Large intestine (tissue), 3 donors: Measurements from ENCODE around the gene SCAPER. TPM values are rescaled to one million over a fixed set of nuclear protein-coding genes. Genes with fewer than 3 reads are reported as not detected.
A peak's percentile ranks its signal among the peaks of the same experiment; 100 is the strongest.
"Not testable (repeated sequence)": the region's sequence is repeated elsewhere in the genome, so short reads cannot be mapped to it uniquely, and the experiment has no call there.

ENCODE experiments used
- DNase-seq, 2 donors: peaks; one replicate each; pipeline versions ENCODE4 v3.0.0 to v3.0.0-alpha.2; 2013
- H3K27ac ChIP-seq: one replicate; pipeline ENCODE4 v1.5.1; 2013; ENCODE audit warnings: low read length
- H3K27me3 ChIP-seq: 2 replicates; pipeline ENCODE4 v1.6.1; 2013; ENCODE audit warnings: low read length; ENCODE audit not compliant: control insufficient read depth, insufficient read depth
- H3K36me3 ChIP-seq: 2 replicates; pipeline ENCODE4 v1.6.1; 2013; ENCODE audit warnings: low read length; ENCODE audit not compliant: control insufficient read depth, insufficient read depth
- H3K4me1 ChIP-seq: one replicate; pipeline ENCODE4 v1.6.1; 2013; ENCODE audit warnings: low read length; ENCODE audit not compliant: control insufficient read depth, insufficient read depth
- H3K4me3 ChIP-seq: one replicate; pipeline ENCODE4 v1.5.1; 2013; ENCODE audit warnings: low read length
- H3K9me3 ChIP-seq: one replicate; pipeline ENCODE4 v1.6.1; 2013; ENCODE audit warnings: mild to moderate bottlenecking, low read depth, low read length, moderate library complexity; ENCODE audit not compliant: control insufficient read depth
- WGBS: methylation state at CpG from one replicate; pipeline ENCODE4 v1.1.5; 2013; ENCODE audit warnings: low lambda C conversion rate; ENCODE audit not compliant: insufficient coverage; 5-methylcytosine and 5-hydroxymethylcytosine counted together
- polyA plus RNA-seq: library from polyadenylated mRNA; unstranded; fragments of 120-200 nt; gene quantifications from one replicate; pipeline ENCODE4 v1.2.1, GENCODE V29; 2013

The SCAPER gene
- polyA plus RNA-seq, 1 donor = 28.0 TPM

DNA sequence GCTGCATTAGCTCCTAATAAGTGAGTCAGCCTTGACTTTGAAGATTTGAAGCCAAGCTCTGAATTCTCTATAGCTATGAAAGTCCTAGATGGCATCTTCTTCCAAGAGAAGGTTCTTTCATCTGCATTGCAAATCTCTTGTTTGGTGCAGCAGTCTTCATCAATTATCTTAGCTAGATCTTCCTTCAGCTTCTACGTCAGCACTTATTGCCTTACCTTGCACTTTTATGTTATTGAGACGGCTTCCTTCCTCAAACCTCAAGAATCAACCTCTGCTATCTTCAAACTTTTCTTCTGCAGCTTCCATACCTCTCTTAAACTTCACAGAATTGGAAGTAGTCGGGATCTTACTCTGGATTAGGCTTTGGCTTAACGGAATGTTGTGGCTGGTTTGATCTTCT is 167.6 kb downstream of the SCAPER start:
- no peak for DNase-seq
- Histone ChIP-seq H3K4me1 (no peaks in the 10 kb centered on the region), H3K4me3 (no peak overlapping the region), H3K27ac (no peak overlapping the region), H3K36me3 (peaks cover 24% of the 10 kb centered on the region), H3K27me3 (no peaks in the 10 kb centered on the region), H3K9me3 (peaks cover 3% of the 10 kb centered on the region)
- WGBS = 89% methylated on average over 3 of the region's 4 CpGs

GRCh38 chr15:76732321-76732720 is 172.8 kb downstream of the SCAPER start:
- not testable (repeated sequence) for DNase-seq, H3K4me1 ChIP-seq, H3K27ac ChIP-seq, H3K27me3 ChIP-seq, H3K4me3 ChIP-seq, H3K9me3 ChIP-seq
- WGBS = no CpG with 5 or more reads among the region's 9 CpGs
- H3K36me3 ChIP-seq = peaks cover 25% of the 10 kb centered on the region

GRCh38 chr15:76730262-76730661 is 174.9 kb downstream of the SCAPER start:
- no peak overlapping the region for H3K4me3 ChIP-seq
- peaks cover 27% of the 10 kb centered on the region for H3K36me3 ChIP-seq
- no peak overlapping the region for H3K27ac ChIP-seq
- no peak for DNase-seq
- H3K4me1 ChIP-seq = no peaks in the 10 kb centered on the region
- H3K9me3 ChIP-seq = peaks cover 3% of the 10 kb centered on the region
- H3K27me3 ChIP-seq = no peaks in the 10 kb centered on the region

DNA sequence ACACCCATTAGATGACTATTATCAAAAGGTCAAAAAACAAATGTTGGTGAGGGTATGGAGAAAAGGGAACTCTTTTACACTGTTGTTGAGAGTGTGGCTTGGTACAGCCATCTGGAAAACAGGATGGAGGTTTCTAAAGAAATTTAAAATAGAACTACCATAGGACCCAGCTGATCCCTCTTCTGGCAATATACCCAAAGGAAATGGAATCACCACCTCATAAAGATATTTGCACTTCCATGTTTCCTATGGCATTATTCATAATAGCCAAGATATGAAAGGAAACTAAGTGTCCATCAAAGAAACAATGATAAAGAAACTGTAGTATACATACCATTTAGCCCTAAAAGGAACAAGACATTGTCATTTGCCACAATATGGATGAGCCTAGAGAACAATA is 186.3 kb downstream of the SCAPER start:
- Histone ChIP-seq H3K27ac (no peak overlapping the region), H3K4me3 (no peak overlapping the region), H3K27me3 (no peaks in the 10 kb centered on the region), H3K9me3 (peaks cover 10% of the 10 kb centered on the region), H3K4me1 (no peaks in the 10 kb centered on the region), H3K36me3 (peaks cover 9% of the 10 kb centered on the region)
- no peak for DNase-seq

- no peak overlapping the region for H3K4me3 ChIP-seq
- no CpG with 5 or more reads among the region's 4 CpGs for WGBS
Measured at GRCh38 chr15:76714950-76715349, 190.2 kb downstream of the SCAPER start.

DNA sequence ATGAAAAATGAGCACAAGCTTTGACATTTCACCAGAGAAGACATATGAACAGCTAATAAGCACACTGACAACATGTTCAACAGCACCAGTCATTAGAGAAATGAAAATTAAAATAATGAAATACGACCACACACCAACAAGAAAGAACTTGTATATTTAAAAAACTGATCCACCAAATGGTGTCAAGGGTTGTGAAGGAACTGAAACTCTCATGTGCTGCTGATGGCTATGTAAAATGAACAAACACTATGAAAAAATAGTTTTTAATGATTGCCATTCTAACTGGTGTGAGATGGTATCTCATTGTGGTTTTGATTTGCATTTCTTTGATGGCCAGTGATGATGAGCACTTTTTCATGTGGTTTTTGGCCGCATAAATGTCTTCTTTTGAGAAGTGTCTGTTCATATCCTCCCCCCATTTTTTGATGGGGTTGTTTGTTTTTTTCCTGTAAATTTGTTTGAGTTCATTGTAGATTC is 193.8 kb downstream of the SCAPER start:
- H3K4me1 ChIP-seq = no peaks in the 10 kb centered on the region
- peaks cover 6% of the 10 kb centered on the region for H3K9me3 ChIP-seq
- no CpG with 5 or more reads among the region's 2 CpGs for WGBS
- H3K4me3 ChIP-seq = no peak overlapping the region
- no peaks in the 10 kb centered on the region for H3K27me3 ChIP-seq
- no peak for DNase-seq
- no peak overlapping the region for H3K27ac ChIP-seq
- peaks cover 9% of the 10 kb centered on the region for H3K36me3 ChIP-seq

More at GRCh38 chr15:76714950-76715349, 190.2 kb downstream of the SCAPER start:
- Histone ChIP-seq H3K36me3 (peaks cover 9% of the 10 kb centered on the region), H3K4me1 (no peaks in the 10 kb centered on the region), H3K9me3 (peaks cover 10% of the 10 kb centered on the region), H3K27me3 (no peaks in the 10 kb centered on the region), H3K27ac (no peak overlapping the region)
- no peak for DNase-seq

DNA sequence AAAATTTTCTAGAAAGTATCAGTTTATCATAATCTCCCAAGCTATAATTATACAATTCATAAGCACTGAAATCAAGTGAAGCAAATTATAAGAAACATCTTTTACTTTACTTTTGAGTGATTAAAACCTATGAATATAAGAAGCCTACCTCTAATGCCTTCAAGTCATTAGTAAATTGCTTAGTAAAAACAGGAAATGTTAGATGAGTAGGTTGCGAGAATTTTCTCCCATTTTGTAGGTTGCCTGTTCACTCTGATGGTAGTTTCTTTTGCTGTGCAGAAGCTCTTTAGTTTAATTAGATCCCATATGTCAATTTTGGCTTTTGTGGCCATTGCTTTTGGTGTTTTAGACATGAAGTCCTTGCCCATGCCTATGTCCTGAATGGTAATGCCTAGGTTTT is 201.1 kb downstream of the SCAPER start:
- not testable (repeated sequence) for H3K27me3 ChIP-seq, H3K4me3 ChIP-seq, H3K4me1 ChIP-seq, H3K9me3 ChIP-seq, DNase-seq, H3K27ac ChIP-seq
- WGBS = no CpG with 5 or more reads among the region's 1 CpG
- H3K36me3 ChIP-seq = peaks cover 26% of the 10 kb centered on the region

DNA sequence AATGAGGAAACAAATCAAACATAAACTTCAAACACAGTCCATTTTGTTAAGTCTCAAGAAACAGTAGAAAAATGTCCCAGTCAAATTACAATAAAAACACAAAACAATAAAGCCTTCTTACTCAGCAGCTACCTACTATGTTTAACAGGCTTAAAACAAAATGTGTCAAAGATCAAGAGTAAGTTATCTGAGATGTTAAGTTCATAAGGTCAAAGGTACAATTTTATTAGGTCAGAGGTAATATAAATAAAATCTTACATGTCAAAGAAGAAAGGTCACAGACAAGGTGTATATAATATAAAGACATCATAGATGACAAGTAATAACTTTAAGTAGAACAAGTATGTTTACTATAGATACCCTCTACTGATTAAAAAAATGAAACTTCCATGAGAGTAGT is 208.3 kb downstream of the SCAPER start:
- DNase-seq = peak in 1 of 2 donors; percentile 9
- Histone ChIP-seq H3K27ac (no peak overlapping the region), H3K27me3 (no peaks in the 10 kb centered on the region), H3K4me3 (no peak overlapping the region), H3K9me3 (no peaks in the 10 kb centered on the region), H3K4me1 (no peaks in the 10 kb centered on the region), H3K36me3 (peaks cover 20% of the 10 kb centered on the region)

DNA sequence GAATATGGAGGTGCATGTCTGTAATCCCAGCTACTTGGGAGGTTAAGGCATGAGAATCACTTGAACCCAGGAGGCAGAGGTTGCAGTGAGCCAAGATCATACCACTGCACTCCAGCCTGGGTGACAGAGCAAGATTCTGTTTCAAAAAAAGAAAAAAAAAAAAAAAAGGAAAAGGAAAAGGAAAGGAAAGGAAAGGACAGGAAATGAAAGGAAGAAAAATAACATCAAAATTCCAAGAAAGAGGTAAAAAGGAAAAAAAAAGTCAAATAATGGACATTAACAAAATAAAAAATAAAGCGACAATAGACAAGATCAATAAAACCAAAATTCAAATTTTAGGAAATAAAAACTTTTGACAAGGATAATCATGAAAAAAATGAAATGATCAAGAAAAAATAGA is 212.6 kb downstream of the SCAPER start:
- H3K4me1 ChIP-seq, H3K4me3 ChIP-seq, DNase-seq, H3K36me3 ChIP-seq, H3K27ac ChIP-seq, H3K27me3 ChIP-seq, H3K9me3 ChIP-seq: not testable (repeated sequence)
- 100% methylated on average over 1 of the region's 1 CpG for WGBS

DNA sequence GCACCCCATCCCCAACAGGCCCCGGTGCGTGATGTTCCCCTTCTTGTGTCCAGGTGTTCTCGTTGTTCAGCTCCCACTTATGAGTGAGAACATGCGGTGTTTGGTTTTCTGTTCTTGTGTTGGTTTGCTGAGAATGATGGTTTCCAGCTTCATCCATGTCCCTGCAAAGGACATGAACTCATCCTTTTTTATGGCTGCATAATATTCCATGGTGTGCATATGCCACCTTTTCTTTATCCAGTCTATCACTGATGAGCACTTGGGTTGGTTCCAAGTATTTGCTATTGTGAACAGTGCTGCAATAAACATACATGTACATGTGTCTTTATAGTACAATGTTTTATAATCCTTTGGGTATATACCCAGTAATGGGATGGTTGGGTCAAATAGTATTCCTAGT is 217.5 kb downstream of the SCAPER start:
- H3K27me3 ChIP-seq, H3K4me1 ChIP-seq, H3K27ac ChIP-seq, H3K36me3 ChIP-seq, DNase-seq, H3K4me3 ChIP-seq, H3K9me3 ChIP-seq: not testable (repeated sequence)
- WGBS = no CpG with 5 or more reads among the region's 4 CpGs

GRCh38 chr15:76684002-76684401 is 221.1 kb downstream of the SCAPER start:
- DNase-seq = no peak
- peaks cover 4% of the 10 kb centered on the region for H3K36me3 ChIP-seq
- no CpG with 5 or more reads among the region's 2 CpGs for WGBS
- H3K27me3 ChIP-seq = no peaks in the 10 kb centered on the region
- H3K27ac ChIP-seq = no peak overlapping the region
- H3K9me3 ChIP-seq = peaks cover 8% of the 10 kb centered on the region
- no peak overlapping the region for H3K4me3 ChIP-seq
- H3K4me1 ChIP-seq = no peaks in the 10 kb centered on the region
